Raji (cell line): ENCODE measurements around the gene SAMM50.
A peak's percentile ranks its signal among the peaks of the same experiment; 100 is the strongest.

ENCODE experiments used
- POLR2A ChIP-seq: IDR thresholded peaks from 2 replicates; pipeline ENCODE4 v1.6.1; 2011; ENCODE audit warnings: low read depth, low read length, control low read depth; ENCODE audit not compliant: insufficient read depth

The SAMM50 gene

GRCh38 chr22:43999378-43999777, 44.1 kb downstream of the SAMM50 start:
- no peak for TF ChIP-seq POLR2A

- no peak for TF ChIP-seq POLR2A
Observed at GRCh38 chr22:44000123-44000522, 44.9 kb downstream of the SAMM50 start.

GRCh38 chr22:44001521-44001920, 46.3 kb downstream of the SAMM50 start:
- no peak for TF ChIP-seq POLR2A

- TF ChIP-seq POLR2A, result no peak
Observed at GRCh38 chr22:44002324-44002723, 47.1 kb downstream of the SAMM50 start.

GRCh38 chr22:44002997-44003396, 47.8 kb downstream of the SAMM50 start:
- no peak for TF ChIP-seq POLR2A

- TF ChIP-seq POLR2A, result no peak
Observed at GRCh38 chr22:44003405-44004103, 48.3 kb downstream of the SAMM50 start.

- TF ChIP-seq POLR2A, result no peak
Observed at GRCh38 chr22:44004104-44004460, 48.8 kb downstream of the SAMM50 start.

- TF ChIP-seq POLR2A, result no peak
Observed at GRCh38 chr22:44005524-44005923, 50.3 kb downstream of the SAMM50 start.

GRCh38 chr22:44012162-44012561, 56.9 kb downstream of the SAMM50 start:
- no peak for TF ChIP-seq POLR2A

- no peak for TF ChIP-seq POLR2A
Observed at GRCh38 chr22:44012591-44012990, 57.3 kb downstream of the SAMM50 start.

- TF ChIP-seq POLR2A, result no peak
Observed at GRCh38 chr22:44014241-44014640, 59.0 kb downstream of the SAMM50 start.

GRCh38 chr22:44018594-44018993, 63.4 kb downstream of the SAMM50 start:
- TF ChIP-seq POLR2A, result no peak

- TF ChIP-seq POLR2A, result no peak
Observed at GRCh38 chr22:44019416-44019815, 64.2 kb downstream of the SAMM50 start.

GRCh38 chr22:44019846-44020245, 64.6 kb downstream of the SAMM50 start:
- TF ChIP-seq POLR2A, result no peak

GRCh38 chr22:44020981-44021380, 65.7 kb downstream of the SAMM50 start:
- TF ChIP-seq POLR2A, result no peak

GRCh38 chr22:44023404-44024287, 68.4 kb downstream of the SAMM50 start:
- peak; percentile 58 for TF ChIP-seq POLR2A

- TF ChIP-seq POLR2A, result peak; percentile 24
Observed at GRCh38 chr22:44024288-44024921, 69.2 kb downstream of the SAMM50 start, which contains the start of gene PARVB. PARVB (plus strand) TSS chr22:44024302; CDS start chr22:44024340, 38 bp downstream.
